Aorta (tissue), 5 donors: ENCODE measurements around the gene FBH1. TPM values are rescaled to one million over a fixed set of nuclear protein-coding genes. Genes with fewer than 3 reads are reported as not detected.

ENCODE experiments used
- ATAC-seq: fragments of 200-7000 bp; cut with Tn5 transposase; one replicate; pipeline ENCODE4 v1.9.1; 2022; ENCODE audit warnings: moderate library complexity; ENCODE audit not compliant: low FRiP score
- DNase-seq, 2 donors: peaks; one replicate each; pipeline ENCODE4 v3.0.0-alpha.2; 2020
- H3K27ac ChIP-seq, 2 donors: one replicate each; pipeline ENCODE4 v1.5.1; 2013; ENCODE audit warnings: low read length in 2 of 2, mild to moderate bottlenecking in 2 of 2, moderate library complexity in 2 of 2, control low read depth in 1 of 2, inconsistent platforms in 1 of 2, low read depth in 1 of 2
- H3K27me3 ChIP-seq, 2 donors: one replicate each; pipeline ENCODE4 v1.6.1; 2013; ENCODE audit warnings: control low read depth in 1 of 2, low read length in 1 of 2, mild to moderate bottlenecking in 1 of 2, moderate library complexity in 1 of 2; ENCODE audit not compliant: insufficient read depth in 2 of 2, control insufficient read depth in 1 of 2
- H3K36me3 ChIP-seq, 2 donors: one replicate each; pipeline ENCODE4 v1.6.1; 2013; ENCODE audit warnings: control low read depth in 1 of 2, low read length in 1 of 2, mild to moderate bottlenecking in 1 of 2; ENCODE audit not compliant: insufficient read depth in 2 of 2, control insufficient read depth in 1 of 2
- H3K4me1 ChIP-seq, 2 donors: one replicate each; pipeline ENCODE4 v1.6.1; 2013; ENCODE audit warnings: low read length in 2 of 2, control low read depth in 1 of 2, mild to moderate bottlenecking in 1 of 2, moderate library complexity in 1 of 2; ENCODE audit not compliant: insufficient read depth in 2 of 2, control insufficient read depth in 1 of 2
- H3K4me3 ChIP-seq, 2 donors: one replicate each; pipeline ENCODE4 v1.5.1; 2013; ENCODE audit warnings: low read length in 2 of 2, control low read depth in 1 of 2, mild to moderate bottlenecking in 1 of 2
- H3K9me3 ChIP-seq: one replicate; pipeline ENCODE4 v1.6.1; 2013; ENCODE audit warnings: mild to moderate bottlenecking, low read length; ENCODE audit not compliant: control insufficient read depth
- WGBS, 2 donors: extraction: QIAGEN DNeasy Blood & Tissue Kit; methylation state at CpG; one replicate each; pipeline ENCODE4 v1.1.7; 2013; 5-methylcytosine and 5-hydroxymethylcytosine counted together
- intact Hi-C, 2 donors: fragments of 100-400 bp; cut with DNase I; formaldehyde crosslinking; loops; one replicate each; pipeline versions ENCODE4 v1.14.2 to v1.15.0; 2022
- polyA plus RNA-seq, 2 donors: library from polyadenylated mRNA; stranded (reverse); fragments of 200-250 nt; gene quantifications; one replicate each; pipeline ENCODE4 v1.2.3, GENCODE V29; 2013
- total RNA-seq, 2 donors: library from RNA; stranded (reverse); fragmentation: NEBNext Ultra II Directional; extraction: Animal tissue kit (Norgen Biotek cat#: 25700); gene quantifications; one replicate each; pipeline ENCODE4 v1.2.1, GENCODE V29; 2021
- donor health status: healthy with polysubstance abuse.
- donor health status: Bipolar disorder and iron deficiency.
- donor health status: DM: no; HTN: no; CAD: no.
- donor health status: DM: no; HTN: no; CAD: no.
- donor health status: DM: yes; HTN: yes; CAD: no.

FBH1 gene
- total and polyA plus RNA-seq, 4 donors = 36.9 to 110 (median 104) TPM

DNA sequence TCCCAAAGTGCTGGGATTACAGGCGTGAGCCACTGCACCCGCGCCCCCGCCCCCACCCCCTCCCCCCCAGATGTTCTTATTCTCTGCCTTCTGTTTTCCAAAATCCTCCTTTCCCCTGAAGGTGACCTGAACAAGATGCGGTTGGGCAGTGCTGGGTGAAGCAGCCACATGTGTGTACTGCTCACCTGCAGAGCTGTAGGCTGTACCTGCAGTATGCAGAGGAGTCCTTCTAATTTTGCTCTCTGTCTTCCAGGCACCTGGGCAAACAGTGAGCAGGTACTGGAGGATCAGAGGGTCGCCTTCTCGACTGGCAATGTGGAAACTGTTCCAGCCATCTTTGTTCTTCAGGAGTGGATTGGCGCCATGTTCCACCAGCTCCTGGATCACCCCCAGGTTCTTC lies 2.4 kb upstream of the FBH1 start:
- DNase-seq (no peak), ATAC-seq (no peak)
- H3K4me3 ChIP-seq = no peak overlapping the region
- H3K27ac ChIP-seq = no peak overlapping the region
- WGBS, 2 donors = 87 to 96% methylated on average over 8 of the region's 8 CpGs
- peaks cover 3 to 4% of the 10 kb centered on the region in 2 donors for H3K4me1 ChIP-seq
- no peaks in the 10 kb centered on the region for H3K36me3 ChIP-seq
- H3K27me3 ChIP-seq = no peaks in the 10 kb centered on the region
- H3K9me3 ChIP-seq = no peaks in the 10 kb centered on the region
- intact Hi-C loops = no loop called here

DNA sequence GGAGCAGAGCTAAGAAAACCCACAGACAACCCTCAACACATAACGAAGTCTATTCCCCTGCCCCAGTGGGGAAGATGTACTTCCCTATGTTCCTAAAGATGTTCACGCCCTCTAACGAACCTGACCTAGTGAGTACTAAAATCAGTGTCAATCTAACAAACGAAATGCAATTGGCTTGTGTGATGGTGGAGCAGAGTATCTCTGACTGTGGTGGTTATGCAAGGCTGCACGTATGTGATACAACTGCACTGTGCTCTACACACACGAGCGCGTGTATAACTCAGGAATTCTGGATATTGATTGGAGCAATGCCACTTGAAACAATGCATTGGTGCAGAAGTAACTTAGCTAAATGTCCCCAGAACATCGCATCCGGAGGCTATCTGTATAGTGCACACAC lies 1.7 kb upstream of the FBH1 start:
- no peak overlapping the region for H3K27ac ChIP-seq
- peak overlapping the region; percentile 6 to 70 for H3K4me3 ChIP-seq
- intact Hi-C loops = no loop called here
- no peak for DNase-seq
- WGBS, 2 donors = 11 to 14% methylated on average over 10 of the region's 10 CpGs
- H3K9me3 ChIP-seq = no peaks in the 10 kb centered on the region
- peaks cover 3 to 4% of the 10 kb centered on the region in 2 donors for H3K4me1 ChIP-seq
- H3K36me3 ChIP-seq = no peaks in the 10 kb centered on the region
- H3K27me3 ChIP-seq = no peaks in the 10 kb centered on the region
- no peak for ATAC-seq

DNA sequence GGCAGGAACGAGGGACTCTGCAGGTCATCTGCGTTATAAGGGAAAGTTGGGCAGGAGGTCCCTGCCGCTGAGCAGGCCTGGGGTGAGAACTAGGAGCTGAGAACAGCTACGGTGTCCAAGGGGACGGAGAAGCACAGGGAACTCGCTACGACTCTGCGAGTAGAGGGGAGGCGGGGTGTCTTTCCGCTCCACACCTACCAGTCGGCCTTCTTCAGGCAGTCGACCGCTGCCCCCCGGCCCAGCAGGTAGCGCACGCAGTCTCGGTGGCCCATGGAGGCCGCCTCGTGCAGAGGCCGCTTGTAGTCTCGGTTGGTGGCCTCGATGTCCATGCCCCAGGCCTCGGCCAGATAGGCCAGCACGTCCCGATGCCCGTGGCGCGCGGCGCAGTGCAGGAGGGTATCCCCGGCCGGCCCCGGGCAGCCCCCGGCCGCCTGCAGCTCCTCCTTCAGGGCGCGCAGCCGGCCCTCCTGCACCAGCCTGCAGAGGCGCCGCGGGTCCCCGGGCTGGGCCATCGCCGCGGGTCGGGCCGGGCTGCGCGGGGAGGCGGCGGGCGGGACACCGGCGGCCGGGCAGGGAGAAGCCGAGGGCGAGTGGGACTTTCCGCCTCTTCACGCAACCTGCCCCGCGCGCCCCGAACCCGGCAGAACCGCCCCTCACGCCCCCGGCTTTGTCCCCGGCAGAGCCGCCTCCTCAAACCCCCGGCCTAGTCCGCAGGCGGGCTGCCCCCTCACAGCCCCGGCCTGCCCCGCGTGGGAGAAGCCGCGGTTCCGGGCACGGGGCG lies 1.0 kb upstream of the FBH1 start:
- H3K36me3 ChIP-seq = peaks cover 0 to 1% of the 10 kb centered on the region in 2 donors
- peak; percentile 32 for ATAC-seq

DNA sequence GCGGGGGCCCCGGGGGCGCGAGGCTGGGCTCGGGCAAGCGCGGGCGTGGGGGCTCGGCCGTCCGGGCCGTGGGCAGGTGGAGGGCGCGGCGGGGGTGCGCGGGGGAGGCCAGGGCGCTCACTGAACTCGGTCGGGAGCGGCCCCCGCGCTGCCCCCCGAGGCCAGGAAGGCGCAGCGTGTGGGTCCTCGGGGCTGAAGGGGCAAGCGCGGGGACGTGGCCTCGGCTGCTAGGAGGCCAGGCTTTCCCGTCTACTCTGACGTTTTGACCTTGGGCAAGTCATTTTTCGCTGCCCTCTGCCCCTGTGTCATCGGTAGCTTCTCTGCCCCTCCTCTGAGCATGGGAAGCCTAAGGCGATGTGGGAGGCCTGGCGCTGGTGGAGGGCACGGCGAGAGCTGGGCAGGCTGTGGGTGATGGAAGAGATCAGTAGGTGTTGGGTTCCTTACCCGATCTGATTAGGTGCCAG lies 441 bp downstream of the FBH1 start:
- H3K4me1 ChIP-seq = peaks cover 3 to 4% of the 10 kb centered on the region in 2 donors

More for the DNA sequence above, 1.0 kb upstream of the FBH1 start:
- intact Hi-C loops = no loop called here
- Histone ChIP-seq H3K4me3 (peak overlapping the region; percentile 62 to 70), H3K27ac (peak overlapping the region in 1 of 2 donors; percentile 15), H3K27me3 (no peaks in the 10 kb centered on the region), H3K9me3 (no peaks in the 10 kb centered on the region), H3K4me1 (peaks cover 3 to 4% of the 10 kb centered on the region in 2 donors)
- peak; percentile 55 to 80 for DNase-seq
- 0 to 1% methylated on average over 44 to 80 of the region's 80 CpGs for WGBS, 2 donors

DNA sequence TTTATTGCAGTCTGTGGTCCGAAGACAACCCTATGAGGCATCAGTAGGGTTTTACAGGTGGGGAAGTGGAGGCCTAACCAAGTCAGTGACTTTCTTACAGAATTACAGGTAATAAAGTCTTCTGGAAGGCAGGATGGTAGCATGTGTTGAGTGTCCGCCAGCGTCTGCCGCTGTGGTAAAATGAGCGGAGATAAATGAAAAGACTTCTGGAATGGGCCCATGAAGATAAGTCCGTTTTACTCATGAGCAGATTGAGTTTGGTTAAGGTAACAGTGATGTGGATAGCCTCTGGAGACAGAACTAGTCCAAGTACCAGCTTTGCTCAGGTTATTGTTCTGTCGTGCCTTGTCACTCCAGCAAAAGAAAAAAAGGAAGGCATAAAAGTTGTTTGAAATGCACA lies 966 bp downstream of the FBH1 start:
- intact Hi-C loops = loop anchor here in 1 of 2 donors (5.0 to 10.0 kb wide), 2 partner anchors 36 to 84 kb away; partner anchors contain the start of gene IL15RA
- no peaks in the 10 kb centered on the region for H3K27me3 ChIP-seq
- peak overlapping the region; percentile 96 to 100 for H3K4me3 ChIP-seq
- WGBS, 2 donors = 31 to 32% methylated on average over 7 of the region's 7 CpGs
- DNase-seq (no peak), ATAC-seq (no peak)
- H3K27ac ChIP-seq = no peak overlapping the region
- no peaks in the 10 kb centered on the region for H3K9me3 ChIP-seq
- peaks cover 0 to 3% of the 10 kb centered on the region in 2 donors for H3K36me3 ChIP-seq
- peaks cover 3 to 4% of the 10 kb centered on the region in 2 donors for H3K4me1 ChIP-seq

More for the DNA sequence above, 441 bp downstream of the FBH1 start:
- WGBS, 2 donors = 0% methylated on average over 33 to 40 of the region's 40 CpGs
- Histone ChIP-seq H3K36me3 (peaks cover 0 to 1% of the 10 kb centered on the region in 2 donors), H3K4me3 (peak overlapping the region; percentile 96 to 100), H3K27me3 (no peaks in the 10 kb centered on the region), H3K9me3 (no peaks in the 10 kb centered on the region), H3K27ac (peak overlapping the region in 1 of 2 donors; percentile 70)
- intact Hi-C loops = loop anchor here in 1 of 2 donors (5.0 to 10.0 kb wide), 2 partner anchors 37 to 84 kb away; partner anchors contain the start of gene IL15RA
- ATAC-seq (no peak), DNase-seq (peak in 1 of 2 donors; percentile 55)

DNA sequence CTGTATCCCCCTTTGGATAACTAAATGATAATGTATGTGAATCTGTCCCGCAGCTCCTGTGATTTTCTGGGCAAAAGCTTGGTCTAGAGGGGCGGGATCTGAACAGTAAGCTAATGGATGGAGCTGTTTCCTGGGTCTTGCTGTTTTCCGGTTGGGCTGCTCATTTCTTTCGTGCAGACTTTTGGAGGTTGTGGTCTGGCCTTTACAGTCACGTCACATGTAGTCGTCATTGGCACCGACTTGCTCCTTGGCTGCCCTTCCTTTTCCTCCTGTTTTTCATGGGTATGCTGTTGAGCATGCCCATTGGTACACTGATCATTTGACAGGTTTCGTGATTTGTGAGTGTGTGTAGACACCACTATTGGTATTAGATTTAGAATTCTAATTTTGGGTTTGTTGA lies 2.0 kb downstream of the FBH1 start:
- ATAC-seq (no peak), DNase-seq (no peak)
- H3K4me3 ChIP-seq = no peak overlapping the region
- H3K36me3 ChIP-seq = peaks cover 3 to 4% of the 10 kb centered on the region in 2 donors
- peaks cover 3 to 4% of the 10 kb centered on the region in 2 donors for H3K4me1 ChIP-seq
- no peaks in the 10 kb centered on the region for H3K27me3 ChIP-seq
- H3K27ac ChIP-seq = no peak overlapping the region
- intact Hi-C loops = loop anchor here in 1 of 2 donors (5.0 to 10.0 kb wide), 2 partner anchors 35 to 83 kb away; partner anchors contain the start of gene IL15RA
- 15 to 17% methylated on average over 8 of the region's 8 CpGs for WGBS, 2 donors
- H3K9me3 ChIP-seq = no peaks in the 10 kb centered on the region

DNA sequence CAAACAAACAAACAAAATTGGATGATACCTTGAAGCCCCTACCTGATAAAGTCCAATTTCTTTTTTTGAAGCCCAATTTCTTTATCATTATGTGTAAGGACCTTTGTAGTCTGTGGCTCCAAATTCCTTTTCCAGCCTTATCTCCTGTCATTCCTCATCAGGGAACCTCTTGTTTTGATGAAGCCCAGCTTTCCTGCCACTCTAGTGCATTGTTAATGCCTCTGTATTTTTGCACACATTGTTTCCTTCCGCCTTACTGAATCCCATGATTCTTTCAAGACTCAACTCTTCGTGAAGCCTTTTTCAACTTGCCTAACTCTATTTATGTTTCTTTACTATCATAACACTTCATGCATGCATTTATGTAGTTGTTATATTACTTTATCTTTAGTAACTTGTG lies 3.3 kb downstream of the FBH1 start:
- whole genome bisulfite sequencing, 2 donors = 36 to 40% methylated on average over 2 of the region's 2 CpGs

DNA sequence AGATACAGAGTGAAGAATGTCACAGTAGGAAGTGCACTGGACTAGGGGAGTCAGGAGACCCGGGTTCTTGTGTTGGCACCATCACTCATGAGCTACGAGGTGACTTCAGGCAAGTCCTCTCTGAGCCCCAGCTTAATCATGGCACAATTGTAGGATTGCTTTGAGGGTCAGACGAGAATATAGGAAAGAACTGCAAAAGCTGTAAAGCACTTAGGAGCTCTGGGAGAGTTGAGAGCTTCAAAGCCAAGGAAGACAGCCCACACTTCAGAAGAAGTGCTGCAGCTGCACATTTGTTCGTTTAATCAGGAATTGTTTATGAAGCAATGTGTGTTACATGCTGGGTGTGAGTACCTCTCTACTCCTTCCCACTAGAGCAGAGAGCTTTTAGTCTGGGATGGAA lies 4.4 kb downstream of the FBH1 start:
- Histone ChIP-seq H3K27me3 (no peaks in the 10 kb centered on the region), H3K27ac (no peak overlapping the region), H3K9me3 (no peaks in the 10 kb centered on the region), H3K36me3 (peaks cover 3 to 4% of the 10 kb centered on the region in 2 donors), H3K4me3 (no peak overlapping the region), H3K4me1 (peaks cover 3 to 4% of the 10 kb centered on the region in 2 donors)
- DNase-seq (no peak), ATAC-seq (no peak)
- intact Hi-C loops = loop anchor here in 1 of 2 donors (5.0 to 10.0 kb wide), 2 partner anchors 33 to 80 kb away; partner anchors contain the start of gene IL15RA
- WGBS, 2 donors = 51 to 57% methylated on average over 4 of the region's 4 CpGs

More for the DNA sequence above, 3.3 kb downstream of the FBH1 start:
- no peaks in the 10 kb centered on the region for H3K27me3 ChIP-seq
- peaks cover 3 to 4% of the 10 kb centered on the region in 2 donors for H3K36me3 ChIP-seq
- intact Hi-C loops = loop anchor here in 1 of 2 donors (5.0 to 10.0 kb wide), 2 partner anchors 34 to 81 kb away; partner anchors contain the start of gene IL15RA
- H3K9me3 ChIP-seq = no peaks in the 10 kb centered on the region
- no peak for DNase-seq
- no peak overlapping the region for H3K4me3 ChIP-seq
- H3K27ac ChIP-seq = no peak overlapping the region
- no peak for ATAC-seq
- peaks cover 3 to 4% of the 10 kb centered on the region in 2 donors for H3K4me1 ChIP-seq
